Measurements from ENCODE around the gene GRIA4.

The GRIA4 gene

DNA sequence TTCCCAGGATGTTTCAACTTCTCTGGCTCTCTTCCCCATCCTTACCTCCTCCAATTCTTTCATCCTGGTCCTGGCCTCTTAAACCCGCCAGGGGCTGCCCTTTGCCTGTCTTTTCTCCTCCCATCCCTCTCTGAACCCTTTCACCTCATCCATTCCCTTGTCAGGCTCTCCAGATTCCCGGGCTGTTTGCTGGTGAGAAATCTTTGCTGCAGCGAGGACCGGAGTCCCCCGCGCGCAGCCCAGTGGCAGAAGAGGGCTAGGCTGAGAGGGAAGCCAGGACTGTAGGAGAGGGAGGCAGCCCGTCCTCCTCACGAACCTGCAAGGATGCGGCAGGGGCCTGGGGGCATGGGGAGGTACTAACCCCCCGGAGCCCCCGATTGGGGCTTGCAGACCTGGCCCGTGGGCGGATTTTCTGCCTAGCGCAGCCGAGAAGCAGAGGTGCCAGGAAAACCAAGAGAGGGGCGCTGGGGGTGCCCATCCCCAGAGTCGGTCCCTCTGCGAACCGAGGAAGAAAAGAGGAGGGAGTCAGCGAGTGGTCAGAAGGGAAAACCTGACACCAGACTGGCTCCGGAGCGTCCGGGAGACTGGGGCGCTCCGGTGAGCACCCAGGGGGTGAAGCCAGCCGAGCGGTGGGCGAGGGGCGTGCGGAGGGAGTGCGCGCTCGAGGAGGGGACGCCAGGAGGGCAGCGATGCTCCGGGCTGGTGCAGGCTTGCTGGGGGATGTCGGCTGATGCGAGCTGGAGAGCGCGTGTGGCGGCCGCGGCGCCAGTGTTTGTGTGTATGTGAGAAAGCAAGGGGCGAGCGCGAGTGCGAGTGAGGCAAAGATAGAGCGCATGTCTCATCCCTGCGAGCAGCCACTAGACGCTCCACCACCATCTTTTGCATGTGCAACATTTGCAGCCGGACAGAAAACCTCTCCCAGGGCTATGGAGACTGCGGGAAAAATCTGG, at the start of gene GRIA4:
Gene GRIA4, plus strand, starts transcription at position 242 of the 950 bp plus-strand sequence. CDS start 925 bp downstream, outside the sequence.
- no peak for DNase-seq

DNA sequence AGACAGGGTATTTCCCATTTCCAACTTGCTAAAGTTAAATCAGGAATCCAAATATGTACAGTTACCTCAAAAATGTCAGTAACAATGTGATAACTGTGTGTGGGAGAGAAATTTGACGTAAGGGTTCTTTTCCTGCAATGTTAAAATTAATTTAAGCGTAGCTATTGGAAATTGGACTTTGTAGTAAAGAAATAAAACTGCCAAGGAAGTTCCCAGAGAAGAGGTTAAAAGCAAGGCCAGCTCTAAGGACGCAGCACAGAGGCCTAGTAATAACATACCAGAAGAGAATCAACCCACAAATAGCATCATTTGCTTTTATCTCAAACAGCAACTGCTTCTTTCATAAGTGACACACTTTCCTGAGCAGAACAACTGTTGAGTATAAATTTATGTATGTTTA, 36.8 kb upstream of the GRIA4 start:
- no peak for DNase-seq

DNA sequence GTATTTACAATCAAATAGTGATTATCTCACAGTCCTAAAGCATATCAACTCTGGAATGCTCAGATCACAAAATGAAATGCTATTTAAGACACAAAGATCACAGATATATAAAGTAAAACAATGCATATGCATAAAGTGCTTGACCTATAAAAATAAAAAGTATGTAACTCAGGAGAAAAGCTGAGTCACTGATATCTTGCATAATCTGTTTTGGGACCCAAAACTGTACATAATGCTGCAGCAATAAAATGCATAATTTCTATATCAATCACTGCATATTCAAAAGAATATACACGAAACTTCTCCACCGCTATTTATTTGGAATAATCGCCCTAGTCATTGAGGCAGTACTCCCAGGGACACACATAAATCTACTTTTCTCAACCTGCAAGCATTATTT, 34.9 kb upstream of the GRIA4 start:
- DNase-seq = no peak

DNA sequence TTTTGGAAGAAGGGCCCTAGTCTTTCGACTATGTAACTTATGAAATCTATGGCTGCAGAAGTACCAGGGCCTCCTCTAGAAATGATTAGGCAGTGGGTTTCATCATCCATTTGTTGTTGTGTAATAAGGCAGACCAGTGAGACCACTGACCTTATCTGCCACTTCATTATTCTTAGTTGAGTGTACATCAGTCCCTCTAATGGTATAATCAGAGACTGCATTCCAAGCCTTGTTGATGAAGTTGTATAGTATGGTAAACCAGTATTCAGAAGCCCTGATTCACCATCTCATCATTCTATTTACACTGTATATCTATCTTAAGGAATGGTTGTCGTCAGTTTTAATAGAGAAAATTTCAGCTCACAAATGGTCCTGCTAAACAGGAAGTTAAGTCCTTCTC, 32.2 kb upstream of the GRIA4 start:
- DNase-seq = no peak

DNA sequence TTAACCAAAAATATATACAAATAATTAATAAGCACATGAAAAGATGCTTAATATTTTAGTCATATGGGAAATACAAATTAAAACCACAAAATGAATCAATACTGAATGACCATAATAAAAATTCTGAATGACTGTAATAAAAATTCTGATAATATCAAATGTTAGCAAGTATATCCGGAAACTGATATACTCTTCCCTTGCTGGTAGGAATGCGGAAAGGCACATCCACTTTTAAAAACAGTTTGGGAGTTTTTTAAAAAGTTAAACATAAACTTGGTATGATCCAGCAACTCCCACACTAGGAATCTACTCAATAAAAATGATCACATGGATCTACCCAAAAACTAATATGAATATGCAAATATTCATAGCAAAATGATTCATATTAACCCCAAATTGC, 30.8 kb upstream of the GRIA4 start:
- no peak for DNase-seq

DNA sequence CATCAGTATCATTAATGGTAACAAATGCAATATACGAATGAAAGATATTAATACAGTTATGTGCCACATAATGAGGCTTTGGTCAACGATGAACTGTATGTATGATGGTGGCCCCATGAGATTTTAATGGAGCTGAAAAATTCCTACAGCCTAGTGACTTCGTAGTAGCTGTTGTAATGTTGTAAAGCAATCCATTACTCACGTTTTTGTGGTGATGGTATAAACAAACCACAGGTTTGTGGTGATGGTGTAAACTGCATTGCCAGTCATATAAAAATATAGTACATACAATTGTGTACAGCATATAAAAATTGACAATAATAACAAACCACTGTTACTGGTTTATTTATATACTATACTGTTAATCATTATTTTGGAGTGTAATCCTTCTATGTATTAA, 27.4 kb upstream of the GRIA4 start:
- DNase-seq = no peak

DNA sequence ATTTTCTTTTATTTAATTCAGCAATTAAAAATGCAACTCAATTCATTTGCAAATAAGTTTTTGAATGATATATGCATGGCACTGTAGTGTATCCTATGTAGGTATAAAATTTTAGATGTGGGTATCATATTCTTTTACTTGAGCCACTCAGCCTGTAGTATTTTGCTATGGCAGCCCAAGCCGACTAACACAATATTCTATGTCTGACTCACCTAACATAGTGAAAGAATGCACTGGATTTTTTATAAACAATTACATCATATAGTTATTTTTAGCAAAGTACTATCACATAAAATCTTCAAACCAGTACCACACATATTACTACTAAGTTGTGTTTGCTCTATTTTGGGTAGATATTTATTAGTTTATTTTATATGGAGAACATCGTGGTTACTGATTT, 21.9 kb upstream of the GRIA4 start:
- DNase-seq = no peak

DNA sequence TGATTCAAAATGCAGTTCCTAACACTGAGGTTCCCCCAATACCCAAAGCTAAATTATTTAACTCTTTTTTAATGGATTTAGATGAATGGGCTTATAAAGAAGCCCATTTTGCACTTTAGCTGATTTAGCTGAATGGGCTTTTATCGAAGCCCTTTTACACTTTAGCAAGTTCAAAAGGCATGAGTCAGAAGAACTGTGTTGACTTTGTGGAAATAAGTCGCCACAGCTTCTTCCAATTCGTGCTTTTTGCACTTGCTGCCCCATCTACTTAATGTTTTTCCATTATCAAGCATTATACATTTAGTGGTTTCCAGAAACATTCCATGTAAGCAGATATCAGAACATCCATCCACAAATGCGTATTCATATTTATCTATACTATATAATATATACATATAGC, 20.5 kb upstream of the GRIA4 start:
- DNase-seq = no peak

DNA sequence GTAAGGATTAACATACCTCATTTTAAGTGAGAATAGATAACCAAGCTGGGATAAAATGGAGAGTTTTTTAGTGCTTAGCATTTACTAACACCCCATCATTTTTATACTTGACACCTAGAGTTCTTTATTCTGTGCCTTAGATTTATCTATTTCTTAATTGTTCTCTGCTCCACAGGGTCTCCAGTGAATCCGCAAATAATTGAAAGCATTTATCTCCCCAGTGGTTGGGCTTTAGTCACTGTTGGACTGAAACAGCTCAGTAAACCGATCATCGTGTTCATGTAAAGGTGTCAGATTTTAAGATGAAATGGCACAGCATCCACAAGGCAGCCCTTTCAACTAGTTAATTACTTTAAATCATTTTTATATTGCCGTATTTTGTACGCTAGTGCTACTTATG, 17.8 kb upstream of the GRIA4 start:
- no peak for DNase-seq

DNA sequence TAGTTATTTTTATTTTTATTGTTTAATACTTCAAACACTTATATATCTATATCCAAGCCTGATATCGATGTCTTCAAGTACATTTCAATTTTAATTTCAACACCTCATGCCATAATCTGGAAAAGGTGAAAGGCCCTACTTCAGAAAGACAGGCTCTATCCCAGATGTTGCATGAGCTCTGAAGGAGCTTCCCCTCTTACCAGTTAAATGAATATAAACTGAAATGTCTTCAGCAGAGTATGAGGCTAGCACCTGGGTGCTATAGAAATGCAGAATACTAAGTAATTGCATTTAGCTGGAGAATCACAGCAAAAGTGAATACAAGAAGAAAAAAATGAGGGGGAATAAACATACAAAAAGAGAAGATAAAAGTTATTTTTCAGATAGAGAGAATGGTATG, 11.5 kb upstream of the GRIA4 start:
- no peak for DNase-seq

DNA sequence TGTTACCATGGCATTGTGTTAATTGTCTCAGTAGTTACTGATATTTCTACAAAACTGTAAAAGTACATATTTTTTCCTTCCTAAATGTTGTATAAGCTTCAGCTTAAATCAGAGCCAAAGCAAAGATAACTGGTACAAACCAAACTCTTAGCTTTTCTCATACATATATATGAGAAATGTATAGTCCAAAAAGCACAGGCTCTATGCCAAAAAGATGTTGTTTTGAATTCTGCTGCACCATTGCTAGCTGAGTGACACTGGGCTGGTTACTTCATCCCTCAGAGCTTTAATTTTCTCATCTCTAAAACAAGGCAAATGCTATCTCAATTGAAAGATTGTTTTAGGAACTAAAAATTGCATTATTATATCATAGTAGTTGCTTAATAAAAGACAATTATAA, 6.7 kb upstream of the GRIA4 start:
- DNase-seq = no peak

DNA sequence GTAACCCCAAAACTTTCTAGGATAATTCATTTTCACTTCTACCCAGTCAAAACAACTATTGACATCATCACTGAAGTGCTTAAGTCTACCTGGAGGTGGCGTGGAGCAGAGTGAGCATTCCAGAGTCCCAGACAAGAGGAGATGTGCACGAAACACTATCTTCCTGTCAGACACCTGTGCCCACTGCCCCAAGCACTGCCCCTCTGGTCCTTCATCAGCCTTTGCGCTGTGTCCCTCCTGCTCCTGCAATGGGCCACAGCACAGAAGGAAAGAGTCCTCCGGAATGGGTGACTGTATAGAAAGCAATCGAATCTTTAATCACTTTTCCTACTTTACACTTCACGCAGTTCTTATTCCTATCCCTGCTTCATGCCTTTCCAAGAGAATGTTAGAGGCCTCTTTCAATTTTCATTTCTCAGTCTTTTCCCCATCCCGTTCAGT, 512 bp upstream of the GRIA4 start:
- DNase-seq = no peak

DNA sequence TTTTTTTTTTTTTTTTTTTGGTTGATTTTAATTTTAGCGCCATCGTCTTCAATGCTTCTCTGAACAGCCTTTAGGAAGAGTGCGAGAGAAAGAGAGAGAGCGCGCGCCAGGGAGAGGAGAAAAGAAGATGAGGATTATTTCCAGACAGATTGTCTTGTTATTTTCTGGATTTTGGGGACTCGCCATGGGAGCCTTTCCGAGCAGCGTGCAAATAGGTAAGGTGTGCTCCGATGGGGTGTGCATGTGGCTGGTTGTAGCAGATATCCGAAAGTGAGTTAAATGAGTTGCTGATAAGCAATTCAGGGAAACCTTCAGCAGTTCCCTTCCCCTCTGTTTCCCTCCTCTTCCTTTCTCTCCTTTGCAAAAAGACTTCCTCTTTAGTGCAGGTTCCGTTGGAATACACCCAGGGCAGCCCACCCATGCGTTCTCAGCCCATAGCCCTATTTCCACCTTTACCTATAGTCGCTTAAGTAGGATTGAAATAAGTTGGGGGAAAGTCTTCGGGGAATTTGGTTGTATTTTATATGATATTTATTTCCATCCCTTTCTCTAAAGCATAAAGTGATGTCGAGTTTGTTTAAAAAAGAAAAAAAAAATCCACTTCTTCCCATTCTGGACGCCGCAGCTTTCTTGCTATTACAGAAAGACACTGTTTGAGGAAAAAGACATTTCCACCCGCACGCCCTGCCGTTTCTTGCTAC, 1.1 kb downstream of the GRIA4 start:
- no peak for DNase-seq

DNA sequence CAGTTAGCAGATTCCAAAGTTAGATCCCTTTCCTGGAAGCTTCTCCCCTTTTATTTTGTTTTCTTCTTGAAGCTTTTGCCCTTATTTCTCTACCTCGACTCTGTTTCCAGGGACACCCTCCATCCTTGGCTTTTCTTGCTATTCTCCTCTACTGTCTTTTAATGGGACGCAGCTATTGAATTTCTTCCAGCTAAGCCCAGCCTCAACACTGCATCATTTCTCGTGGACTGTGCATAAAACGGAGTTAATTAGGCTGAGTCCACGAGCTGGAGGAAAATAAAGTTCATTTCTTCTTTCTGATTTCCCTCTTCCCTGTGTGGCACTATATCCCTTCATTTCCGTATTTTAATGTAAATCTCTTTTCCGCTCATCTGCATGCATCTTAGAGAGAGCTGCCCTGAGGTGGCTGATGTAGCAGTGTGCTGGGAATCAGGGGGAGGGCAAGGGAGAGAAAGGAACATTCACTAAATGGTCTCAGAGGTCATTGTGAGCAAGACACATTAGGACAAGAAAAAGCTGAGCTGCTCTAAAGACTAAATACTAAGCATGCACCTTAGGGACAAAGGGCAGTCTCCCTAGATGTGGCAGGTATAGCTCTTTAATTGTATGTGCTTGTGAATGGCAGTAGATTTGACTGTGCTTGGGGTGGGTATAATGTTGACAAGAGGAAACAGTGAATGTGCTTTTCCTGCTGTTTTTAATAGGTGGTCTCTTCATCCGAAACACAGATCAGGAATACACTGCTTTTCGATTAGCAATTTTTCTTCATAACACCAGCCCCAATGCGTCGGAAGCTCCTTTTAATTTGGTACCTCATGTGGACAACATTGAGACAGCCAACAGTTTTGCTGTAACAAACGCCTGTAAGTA, 1.9 kb downstream of the GRIA4 start:
- no peak for DNase-seq

DNA sequence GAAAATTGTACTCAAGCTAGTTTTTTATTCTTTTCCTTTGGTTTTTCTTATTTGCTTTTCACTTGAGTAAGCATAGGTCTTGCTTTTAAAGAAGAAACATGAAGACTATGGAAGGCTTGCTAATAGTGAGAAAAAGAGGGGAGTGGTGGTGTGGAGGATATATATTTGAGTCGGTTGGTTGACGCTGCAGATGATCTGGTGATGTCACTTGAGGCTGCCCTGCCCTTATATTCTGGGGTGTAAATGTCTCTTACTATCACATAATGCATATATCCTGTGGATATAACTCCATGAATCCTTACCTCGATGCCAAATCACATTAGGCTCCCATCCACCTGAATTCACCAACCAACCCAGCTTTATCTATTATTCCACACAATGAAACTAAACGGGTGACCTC, 2.9 kb downstream of the GRIA4 start:
- DNase-seq = no peak

DNA sequence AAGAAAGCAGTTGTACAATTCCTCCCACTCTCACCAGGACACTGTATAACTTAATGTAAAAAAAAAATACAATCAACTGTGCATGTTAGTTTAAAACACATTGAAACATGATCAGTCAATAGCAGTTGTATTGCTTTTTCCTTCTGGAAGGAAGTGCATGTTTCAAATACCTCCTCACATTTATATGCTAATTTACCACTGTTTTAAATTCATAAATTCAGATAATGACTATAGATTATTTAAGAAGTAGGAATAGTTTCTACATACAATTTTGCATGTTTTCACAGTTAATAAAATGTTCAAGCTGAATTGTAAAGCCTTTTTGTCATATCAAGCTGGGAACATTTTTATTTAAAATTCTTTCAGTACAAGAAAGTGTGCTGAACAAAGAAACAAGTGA, 3.3 kb downstream of the GRIA4 start:
- no peak for DNase-seq

DNA sequence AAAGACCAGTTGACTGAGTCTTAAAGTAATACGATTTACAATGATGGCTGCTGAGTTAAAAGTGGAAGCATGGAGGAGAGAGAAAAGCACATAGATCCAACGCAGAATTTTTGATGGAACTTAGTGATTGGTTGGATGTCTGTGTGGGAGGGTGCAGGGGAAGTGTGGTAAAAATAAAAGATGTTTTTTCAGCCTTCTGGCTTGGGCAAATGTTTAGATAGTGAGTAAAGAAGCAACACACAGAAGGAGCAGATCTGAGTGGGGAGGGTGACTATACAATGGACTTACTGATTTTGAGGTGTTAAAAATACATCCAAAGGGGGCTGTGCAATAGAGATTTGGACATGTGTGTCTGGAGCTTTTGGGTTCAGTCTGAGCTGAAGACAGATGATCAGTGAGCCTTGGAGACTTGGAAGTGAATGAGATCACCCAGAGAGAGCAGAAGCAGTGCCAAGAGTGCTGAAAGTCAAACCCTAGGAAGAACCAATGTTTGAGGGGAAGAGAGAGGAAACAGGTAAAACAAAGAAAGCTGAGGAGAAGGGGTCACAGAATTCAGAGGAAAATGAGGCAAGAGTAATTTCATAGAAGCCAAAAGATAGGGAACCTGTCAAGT, 8.6 kb downstream of the GRIA4 start:
- DNase-seq = no peak

DNA sequence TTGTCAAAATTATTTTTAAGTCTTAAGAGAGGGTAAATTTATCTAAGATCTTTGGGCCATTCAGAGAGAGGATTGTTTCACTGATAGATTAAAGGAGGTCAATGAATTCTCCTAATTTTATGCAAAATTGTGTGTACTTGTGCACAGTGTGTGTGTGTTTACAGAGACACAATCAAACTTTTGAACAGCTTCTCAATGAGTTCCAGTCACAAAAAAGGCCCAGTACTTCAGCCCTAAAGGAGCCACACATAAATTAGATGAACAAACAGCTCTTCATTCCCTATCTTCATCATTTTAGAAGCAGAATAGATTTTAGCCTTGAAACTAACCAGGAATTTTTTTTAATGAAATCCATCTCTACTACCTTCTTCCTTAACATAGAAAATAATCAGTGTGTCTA, 9.7 kb downstream of the GRIA4 start:
- DNase-seq = no peak

DNA sequence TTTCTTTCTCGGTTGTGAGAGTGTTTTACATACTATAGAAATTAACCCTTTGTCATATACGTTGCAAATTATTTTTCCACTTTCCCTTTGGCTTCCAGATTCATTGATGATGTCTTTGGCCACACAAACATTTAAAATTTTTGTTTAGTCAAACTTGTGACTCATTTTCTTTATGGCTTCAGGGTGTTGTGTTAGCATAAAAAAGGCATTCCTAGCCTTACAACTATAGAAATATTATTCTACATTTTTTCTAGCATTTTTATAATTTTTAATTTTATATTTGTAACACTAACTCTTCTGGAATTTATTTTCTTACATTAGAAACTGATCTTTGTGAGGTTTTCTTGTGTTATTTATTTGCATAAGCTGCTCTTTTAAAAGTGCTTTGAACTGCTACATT, 12.1 kb downstream of the GRIA4 start:
- DNase-seq = no peak

DNA sequence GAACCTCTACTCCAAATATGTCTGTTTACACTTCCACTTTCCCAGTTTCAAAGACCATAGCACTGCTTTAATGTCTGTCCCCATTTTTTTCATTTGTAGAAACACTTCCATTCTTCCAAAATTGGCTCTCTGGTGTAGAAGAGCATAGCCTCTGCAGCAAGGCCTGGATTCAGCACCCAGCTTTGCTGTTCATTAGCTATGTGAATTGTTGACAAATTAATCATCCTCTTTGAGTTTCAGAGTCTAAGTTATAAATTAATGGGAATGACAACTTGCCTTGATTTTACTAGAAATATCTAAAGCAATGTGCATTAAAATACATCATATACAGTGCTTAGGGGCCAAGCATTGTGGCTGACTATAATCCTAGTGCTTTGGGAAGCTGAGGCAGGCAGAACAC, 22.4 kb downstream of the GRIA4 start:
- DNase-seq = no peak

DNA sequence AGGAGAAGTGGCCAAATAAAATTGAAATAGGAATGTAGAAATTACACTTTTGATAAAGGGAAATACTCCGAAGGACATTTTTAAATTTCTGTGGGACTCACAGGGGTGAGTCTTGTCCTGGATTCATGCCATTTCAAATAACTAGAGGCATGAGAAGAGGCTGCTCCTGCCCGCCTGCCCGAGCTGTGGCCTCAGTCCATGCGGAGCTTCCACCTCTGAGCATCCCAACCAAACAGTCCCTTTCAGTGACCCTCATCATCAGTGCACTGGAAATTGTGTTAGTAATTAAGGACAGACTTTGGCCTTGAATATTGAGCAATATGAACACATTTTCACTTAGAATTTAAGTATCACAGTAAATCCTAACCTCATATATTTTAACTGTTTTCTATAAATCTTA, 25.6 kb downstream of the GRIA4 start:
- DNase-seq = no peak

DNA sequence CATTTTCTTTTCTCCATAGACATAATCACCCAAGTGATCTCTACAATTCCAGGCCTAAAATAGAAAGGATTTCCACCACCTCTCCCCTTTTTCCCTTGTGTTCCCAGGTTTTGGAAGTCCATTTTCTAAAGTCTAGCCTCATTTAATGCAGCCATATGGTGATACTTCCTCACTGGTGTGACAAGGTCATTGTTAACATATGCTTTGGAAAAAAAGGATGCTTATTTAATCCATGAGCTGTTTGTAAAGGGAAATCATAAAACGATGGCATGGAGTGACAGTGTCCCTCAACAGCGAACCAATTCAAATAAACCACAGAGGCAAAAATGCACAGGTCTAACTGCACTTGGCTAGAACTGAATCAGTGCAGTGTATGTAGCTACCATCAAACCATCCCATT, 26.6 kb downstream of the GRIA4 start:
- DNase-seq = no peak

DNA sequence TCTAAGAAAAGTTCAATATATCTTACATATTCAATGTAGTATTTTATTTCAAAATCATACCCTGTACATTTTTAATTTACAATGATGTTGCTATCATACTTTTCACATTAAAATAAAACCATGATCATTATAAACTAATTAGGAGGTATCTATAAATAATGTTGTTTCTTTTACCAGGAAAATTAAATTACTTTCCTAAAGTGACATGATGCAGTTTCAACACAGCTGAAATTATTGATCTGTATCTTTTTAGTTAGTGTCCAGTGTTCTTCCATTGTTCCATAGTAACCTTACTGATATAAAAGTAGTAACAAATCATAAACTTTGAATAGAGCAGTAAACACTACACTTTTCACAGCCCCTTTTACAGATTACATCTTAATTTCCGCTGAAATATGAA, 29.7 kb downstream of the GRIA4 start:
- DNase-seq = no peak

All from 8988T (cell line).